ENCODE data around the gene IRX1.

The IRX1 gene

DNA sequence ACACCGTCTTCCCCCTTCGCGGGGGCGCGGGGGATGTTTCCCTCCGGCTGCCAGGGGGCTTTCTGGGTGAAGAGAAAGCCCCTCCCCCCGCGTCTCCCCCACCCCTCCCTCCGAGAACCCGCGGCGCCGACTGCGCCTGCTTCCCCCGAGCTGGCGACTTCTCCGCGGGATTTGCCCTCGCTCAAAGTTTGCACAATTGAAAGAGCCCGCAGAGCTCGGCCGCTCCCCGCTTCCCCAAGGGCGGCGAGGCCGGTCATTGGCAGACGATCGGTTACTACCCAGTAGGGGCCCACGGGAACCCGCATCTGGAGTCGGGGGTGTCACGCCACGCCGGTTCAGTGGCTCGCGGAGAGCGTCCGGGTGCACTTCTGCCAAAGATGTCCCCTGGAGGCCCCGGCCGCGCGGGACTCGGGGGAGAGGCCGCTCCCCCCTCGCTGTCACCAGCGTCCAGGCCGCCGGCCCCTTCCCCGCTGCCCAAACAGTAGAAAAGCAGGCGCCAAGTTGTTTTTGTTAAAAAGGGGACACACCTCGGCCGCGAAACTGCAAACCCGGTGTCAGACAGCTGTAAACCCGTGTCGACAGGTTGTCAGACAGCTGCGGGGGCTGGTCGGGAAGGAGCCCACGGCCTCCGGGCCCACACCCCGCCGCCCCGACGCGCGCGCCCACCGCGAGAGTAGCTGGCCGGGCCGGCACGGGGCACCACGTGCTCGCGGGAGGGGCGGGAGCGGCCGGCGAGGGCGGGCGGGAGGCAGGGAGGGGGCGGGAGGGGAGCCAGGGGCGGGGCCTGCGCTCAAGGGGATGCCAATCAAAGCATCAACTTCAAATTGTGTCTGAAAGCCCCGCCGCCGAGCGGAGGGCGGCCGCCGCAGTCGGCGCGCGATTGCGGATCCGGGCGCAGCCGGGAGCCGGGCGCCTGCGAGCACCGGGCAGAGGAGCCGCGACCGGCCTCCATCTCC lies at the start of gene IRX1:
TSS of gene IRX1 (plus strand) at position 827 of the 956 bp plus-strand sequence. CDS start 274 bp downstream, outside the sequence.
- in situ Hi-C loops (cut with MboI; ENCODE audit: low sequenced_read_pairs): no loop called here

DNA sequence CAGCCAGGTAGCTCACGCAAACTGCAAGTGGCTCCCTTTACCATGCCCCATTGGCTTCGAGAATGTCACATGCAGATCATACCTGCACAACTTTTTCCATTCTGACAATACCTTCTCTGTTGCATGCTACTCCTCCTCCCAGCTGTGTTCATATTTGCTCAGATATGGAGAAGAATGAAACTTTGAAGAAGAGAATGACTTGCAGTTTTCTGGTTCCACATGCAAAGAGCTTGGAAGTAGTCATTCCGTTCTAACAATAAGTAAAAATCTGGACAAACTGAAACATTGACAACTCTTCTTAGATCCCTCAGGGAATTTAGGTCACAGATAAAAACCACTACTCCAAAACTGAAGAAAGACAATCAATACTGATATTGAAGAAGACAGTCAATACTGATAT lies 49.6 kb upstream of the IRX1 start:
- in situ Hi-C loops (cut with MboI; ENCODE audit: low sequenced_read_pairs): no loop called here

DNA sequence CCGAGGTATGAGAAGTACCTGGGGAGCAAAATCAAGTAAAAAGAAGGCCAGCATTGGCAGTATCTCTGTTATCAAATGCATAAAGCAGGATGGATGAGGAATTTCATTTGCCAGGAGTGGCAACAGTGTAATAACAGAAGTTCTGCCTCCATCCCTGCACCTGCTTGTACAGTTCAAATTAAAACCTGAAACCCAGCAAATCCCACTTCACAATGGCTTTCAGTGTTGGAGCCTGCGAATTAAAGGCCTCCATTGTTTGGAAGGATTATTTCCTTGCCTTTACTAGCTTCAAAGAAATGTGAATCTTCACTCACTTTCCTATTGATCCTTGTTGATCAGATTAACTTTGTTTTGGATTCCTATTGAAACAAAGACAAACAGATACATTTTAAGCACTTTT lies 31.5 kb upstream of the IRX1 start:
- in situ Hi-C loops (cut with MboI; ENCODE audit: low sequenced_read_pairs): no loop called here

DNA sequence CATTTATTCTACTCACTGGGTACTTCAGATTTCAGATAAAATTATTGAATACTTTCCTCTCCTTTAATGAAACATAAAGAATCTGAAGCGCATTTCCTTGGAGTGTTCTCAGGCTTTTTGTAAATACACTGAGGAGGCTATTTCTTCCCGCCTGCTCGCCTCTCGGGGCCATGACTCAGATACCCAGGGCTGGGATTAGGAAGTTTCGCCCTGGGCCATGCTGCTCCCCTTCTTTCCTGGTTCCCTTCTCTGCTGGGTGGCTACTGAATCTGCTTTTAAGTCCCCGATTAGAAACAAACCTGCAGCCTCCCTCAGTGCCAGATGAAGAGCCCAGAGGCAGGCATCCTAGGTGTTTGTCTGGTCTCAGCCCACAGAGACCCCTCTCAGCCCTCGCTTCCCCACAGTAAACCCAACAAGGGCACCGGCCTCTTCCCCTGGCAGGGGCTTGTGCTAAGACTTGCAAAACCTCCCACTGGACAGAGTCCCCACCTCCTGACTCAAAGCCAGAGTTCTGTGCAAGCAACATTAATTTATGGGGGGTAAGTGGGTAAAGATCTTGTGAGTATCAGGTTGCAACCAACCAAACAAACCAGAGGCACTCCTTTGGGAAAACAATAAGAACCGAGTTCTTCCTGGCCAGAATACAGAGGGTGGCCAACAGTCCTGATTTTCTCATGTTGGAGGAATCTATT lies 30.7 kb upstream of the IRX1 start:
- in situ Hi-C loops (cut with MboI; ENCODE audit: low sequenced_read_pairs): no loop called here

DNA sequence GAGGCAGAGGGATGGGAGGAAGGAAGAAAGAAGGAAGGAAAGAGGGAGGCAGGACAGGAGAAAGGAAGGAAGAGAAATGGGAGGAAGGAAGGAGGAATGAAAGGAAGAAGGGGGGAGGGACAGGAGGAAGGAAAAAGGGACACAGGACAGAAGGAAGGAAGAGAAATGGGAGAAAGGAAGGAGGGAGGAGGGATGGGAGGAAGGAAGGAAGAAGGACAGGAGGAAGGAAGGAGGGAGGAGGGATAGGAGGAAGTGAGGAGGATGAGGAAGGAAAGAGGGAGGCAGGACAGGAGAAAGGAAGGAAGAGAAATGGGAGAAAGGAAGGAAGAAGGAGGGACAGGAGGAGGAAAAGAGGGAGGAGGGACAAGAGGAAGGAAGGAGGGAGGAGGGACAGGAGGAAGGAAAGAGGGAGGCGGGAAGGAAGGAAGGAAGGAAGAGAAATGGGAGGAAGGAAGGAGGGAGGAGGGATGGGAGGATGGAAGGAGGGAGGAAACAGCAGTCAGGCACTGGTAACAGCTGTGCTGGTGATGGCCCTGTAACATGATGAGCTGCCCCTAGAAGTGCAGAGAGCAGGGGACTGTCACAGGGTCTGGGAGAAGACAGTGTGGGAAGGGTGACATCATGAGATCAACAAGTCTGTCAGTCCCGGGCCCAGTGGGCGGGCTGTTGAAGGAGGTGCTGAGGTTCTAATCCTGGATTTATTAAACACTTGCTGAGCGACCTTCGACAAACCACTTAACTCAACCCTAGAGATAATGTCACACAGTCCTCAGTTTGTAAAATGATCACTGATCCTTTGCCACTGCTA lies 10.7 kb upstream of the IRX1 start:
- in situ Hi-C loops (cut with MboI; ENCODE audit: low sequenced_read_pairs): no loop called here

DNA sequence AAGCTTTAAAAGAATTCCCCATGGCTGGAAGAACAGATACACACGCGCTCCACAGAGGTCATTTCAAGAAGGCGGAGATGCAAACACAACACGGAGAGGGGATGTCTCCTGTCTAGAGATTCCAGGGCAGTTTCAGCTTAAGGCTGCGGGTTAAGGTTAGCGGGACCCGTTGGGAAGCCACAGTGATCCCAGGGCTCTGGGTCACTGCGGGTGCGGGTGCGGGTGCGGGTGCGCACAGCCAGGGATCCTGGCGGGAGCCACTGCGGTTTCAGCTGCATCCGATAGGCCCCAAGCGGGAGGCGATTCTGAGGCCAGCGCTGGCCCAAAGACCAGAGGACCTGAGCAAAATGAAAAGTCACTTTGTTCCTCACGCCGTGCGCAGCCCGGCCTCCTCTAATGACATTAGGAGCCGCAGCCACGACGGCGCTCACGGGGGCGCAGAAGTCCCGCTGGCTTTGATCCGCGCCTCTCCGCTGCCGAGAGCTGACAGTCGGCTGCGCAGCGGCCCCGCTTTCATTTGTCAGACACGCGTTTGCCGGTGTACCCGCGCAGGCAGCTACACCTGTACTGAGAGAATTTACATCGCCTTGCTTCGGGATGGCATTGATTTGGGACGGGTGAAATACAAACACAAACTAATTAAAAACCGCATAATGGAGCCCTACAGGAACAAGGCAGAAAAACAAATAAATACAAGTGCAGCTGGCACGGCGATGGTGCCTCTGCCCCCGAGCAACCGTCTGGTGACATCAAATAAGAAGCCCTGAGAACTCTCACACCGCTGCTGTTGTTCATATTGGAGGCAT lies 5.3 kb upstream of the IRX1 start:
- in situ Hi-C loops (cut with MboI; ENCODE audit: low sequenced_read_pairs): no loop called here

DNA sequence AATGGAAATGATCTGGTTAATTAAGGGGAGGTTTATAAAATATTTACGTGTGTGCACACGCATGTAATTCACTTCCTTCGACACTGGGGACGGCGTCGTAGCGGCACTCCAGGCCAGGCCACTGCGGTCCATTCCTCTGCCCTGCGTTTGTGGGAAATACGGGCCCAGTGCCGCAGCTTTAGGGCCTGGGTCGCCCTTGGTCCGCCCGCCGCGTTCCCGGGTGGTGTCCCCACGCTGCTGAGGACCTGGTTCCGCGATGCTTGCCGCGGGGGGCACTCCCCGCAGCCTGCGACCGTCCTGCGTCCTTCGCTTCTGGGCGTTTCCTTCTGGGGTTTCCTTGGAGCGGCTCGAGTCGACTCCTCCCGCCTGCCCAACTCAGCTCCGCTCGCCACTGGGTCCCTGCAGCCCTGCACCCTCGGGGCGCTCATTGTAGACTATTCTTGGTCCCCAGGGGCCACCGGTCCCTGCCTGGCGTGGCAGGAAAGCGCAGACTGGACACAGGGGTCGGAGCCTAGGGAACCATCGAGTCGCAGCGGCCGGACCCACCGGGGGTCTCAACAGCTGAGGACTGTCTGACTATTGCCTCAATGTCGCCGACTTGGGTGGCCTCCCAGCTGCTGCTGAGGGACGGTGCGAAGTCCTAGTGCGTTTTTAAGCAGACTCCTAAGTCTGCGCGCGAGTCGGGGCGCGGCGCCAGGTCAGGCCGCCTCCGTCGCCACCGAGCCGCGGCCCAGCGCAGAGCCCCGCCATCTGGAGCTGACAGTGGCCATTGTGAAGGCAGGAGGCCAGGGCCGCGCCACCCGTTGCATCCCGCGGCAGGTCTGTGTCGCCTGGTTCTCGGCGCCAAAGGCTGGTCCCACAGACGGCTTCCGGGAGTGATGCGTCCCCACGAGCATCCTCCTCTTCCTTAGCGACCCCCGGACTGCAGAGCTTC lies 4.4 kb upstream of the IRX1 start:
- in situ Hi-C loops (cut with MboI; ENCODE audit: low sequenced_read_pairs): no loop called here

DNA sequence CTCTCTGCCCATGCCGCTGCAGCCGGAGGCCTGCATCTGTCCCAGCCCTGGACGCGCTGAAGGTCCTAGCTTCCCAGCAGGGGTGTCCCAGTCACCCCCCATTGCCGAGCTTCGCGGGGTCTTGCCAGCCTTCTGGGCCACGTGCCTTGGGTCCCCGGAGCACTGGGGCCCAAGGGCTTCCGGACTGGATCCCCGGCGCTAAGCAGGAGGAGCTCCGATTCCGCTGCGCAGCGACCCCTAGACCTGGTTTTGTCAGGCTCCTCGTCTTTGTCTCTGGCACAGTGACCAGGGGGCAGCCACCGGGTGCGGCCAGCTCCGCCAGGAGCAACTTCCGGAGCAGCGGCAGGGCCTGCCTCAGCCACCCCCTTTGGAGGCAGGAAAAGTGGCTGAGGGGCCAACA lies 3.3 kb upstream of the IRX1 start:
- in situ Hi-C loops (cut with MboI; ENCODE audit: low sequenced_read_pairs): no loop called here

DNA sequence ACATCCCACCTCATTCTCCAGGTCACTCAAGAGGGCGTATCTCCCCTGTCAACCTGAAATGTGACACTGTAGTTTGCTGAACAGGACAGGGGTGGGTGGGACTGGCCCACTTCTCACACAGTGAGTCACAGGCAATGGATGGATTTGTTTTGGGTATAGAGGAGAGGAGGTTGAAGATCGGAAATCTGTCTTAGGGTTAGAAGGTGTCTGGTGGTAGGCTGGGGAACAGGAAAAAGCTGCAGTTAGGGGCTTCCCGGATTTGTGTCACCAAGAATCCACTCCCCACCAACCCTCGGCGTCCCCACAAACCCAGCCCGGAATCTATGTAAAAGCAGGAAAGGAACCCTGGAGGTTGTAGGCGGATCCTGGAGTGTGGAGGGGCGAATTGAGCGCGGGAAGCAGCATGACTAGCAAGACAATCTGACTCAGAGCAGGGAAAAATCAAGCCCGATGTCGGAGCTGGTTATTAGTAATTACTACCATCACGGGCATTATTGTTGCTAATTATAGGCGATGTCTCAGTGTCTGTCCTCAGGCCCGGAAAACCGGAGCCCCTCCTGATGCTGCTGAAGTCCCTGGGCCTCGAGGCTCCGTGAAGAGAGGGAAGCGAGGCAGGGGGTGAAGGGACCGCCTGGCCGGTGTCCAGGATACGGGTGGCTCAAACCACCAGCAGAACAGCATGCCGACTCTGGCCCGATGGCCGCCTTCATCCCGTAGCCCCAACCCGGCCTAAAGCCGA lies 1.7 kb upstream of the IRX1 start:
- in situ Hi-C loops (cut with MboI; ENCODE audit: low sequenced_read_pairs): no loop called here

DNA sequence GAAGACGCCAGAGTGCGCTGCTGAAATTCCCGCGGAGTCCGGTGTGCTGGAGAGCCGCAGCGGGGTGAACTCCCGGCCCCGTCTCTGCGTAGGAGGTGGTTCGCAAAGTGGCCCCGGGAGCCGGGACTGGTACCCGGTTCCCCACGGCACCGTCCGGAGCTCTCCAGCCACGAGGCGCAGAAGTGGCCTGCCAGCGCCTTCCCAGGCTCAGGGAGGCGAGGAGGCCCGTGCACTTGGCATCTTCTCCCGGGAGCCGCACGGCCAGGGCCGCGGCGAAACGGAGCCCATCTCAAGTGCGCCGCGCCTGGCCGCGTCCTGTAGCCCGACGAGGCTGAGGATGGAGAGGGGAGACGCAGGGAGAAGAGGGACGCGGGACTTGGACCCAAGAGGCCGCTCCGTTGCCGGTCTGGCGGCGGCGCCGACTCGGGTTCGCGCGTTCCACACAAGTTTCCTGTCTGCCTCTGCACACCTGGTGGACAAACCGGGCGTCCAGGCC lies 1.1 kb upstream of the IRX1 start:
- in situ Hi-C loops (cut with MboI; ENCODE audit: low sequenced_read_pairs): no loop called here

DNA sequence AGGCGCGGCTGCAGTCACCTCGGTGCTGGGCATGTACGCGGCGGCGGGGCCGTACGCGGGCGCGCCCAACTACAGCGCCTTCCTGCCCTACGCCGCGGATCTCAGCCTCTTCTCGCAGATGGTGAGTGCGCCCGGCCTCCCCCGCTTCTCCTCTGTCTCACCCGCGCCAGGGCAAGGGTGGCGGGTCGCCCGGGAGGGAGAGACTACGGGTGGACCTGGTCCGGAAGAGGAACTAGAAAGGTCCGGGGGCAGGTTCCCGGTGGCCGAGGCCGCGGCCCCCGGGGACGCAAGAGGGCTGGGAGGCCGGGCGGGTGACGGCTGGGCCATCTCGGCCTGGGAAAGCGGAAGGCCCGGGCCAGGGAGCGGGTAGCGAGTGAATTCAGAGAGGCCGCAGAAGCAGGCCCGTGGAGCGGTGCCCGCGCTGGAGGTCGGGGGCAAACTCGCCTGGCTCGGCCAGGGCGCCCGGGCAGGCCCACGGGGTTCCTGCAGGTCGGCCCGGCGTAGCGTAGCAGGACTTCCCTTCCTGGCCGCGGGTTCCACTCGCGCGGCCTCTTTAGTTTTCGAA lies 711 bp downstream of the IRX1 start:
- in situ Hi-C loops (cut with MboI; ENCODE audit: low sequenced_read_pairs): no loop called here

DNA sequence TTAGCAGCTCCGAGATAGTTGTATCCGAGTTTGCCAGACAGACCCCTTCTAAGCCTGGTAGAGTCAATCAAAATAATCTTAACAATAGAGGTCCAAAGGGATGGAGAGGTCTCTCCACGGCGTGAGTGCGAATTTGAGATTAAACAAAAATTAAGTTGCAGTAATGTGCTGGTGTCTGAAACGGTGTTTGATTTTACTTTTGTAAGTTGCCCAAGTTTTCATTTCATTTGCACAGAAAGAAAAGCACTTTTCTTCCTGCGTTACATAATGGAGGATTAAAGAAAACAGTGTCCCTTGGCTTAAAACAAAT lies 1.2 kb downstream of the IRX1 start:
- in situ Hi-C loops (cut with MboI; ENCODE audit: low sequenced_read_pairs): no loop called here

DNA sequence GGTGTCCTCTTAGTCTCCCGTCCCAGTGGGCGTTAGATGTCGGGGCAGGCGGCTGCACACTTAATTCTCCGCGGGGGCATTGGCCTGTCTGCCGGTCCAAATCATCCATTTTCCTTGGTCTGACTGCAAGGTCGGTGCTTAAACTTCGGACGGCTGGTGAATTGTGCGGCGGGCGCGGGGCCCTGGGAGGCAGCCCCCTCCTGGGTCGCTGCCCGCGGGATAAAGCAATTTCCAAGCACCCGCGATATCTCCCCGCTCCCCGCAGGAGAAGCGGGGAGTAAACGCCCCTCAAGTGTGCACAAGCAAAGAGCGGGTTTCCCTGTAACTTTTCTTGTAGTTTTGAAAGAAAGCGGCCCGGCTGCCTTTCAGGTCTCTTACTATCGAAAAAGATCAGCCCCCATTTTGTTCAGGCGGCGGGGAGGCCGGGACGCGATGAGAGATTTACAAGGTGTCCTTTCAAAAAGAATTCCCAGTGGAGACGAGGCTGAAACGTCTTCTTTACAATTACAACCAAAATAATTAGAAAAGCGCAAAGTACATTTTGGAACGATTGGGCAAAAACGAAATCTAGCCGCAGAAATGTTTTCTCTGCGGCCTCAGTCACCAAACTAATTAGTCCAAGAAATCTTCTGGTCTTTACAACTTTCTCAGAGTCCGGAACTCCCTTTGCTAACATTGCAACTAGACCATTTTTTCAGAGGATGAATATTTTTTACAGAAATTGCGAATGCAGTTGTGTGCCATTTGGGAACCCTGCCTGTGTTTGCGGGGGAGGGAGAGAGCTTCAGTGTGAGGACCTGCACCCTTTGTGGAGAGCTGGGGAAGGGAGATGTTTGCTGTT lies 1.8 kb downstream of the IRX1 start:
- in situ Hi-C loops (cut with MboI; ENCODE audit: low sequenced_read_pairs): no loop called here

DNA sequence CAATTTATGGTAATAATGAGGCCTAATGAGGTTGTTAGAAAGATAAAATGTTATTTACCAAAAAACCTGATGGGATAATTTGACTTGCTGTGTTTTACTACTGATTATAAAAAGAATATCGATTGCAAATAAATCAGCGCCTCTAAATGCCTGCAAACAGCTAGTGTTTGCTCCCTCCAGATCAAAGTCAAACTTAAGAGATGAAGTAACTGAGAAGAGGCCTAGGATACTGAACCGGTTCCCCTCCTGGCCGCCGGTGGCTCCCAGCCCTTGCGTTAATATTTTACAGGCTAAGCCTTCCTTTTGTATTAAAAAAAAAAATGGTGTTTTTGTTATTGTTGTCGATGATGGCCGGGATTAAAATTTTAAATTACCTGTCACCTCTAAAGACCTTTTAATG lies 2.6 kb downstream of the IRX1 start:
- in situ Hi-C loops (cut with MboI; ENCODE audit: low sequenced_read_pairs): no loop called here

DNA sequence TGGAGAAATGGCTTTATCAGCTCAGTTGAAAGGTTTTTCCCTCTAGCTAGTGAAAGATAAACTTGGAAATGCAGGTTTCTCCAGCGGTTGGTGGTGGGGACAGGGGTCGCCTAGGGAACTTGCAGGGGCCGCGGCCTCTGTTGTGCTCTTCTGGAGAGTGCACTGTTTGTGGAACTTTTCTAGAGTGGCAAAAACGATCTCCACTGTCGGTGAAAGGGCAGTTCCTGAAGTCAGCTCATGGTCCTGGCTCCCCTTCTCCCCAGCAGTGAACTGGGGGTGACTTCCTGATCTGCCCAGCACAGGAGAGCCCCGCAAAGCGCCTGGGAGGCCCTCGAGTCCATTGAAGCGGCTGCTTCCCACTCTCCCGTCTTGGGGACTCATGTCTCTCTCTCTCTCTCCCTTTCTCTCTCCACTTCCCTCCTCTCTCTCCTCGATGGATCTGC lies 3.2 kb downstream of the IRX1 start:
- in situ Hi-C loops (cut with MboI; ENCODE audit: low sequenced_read_pairs): no loop called here

DNA sequence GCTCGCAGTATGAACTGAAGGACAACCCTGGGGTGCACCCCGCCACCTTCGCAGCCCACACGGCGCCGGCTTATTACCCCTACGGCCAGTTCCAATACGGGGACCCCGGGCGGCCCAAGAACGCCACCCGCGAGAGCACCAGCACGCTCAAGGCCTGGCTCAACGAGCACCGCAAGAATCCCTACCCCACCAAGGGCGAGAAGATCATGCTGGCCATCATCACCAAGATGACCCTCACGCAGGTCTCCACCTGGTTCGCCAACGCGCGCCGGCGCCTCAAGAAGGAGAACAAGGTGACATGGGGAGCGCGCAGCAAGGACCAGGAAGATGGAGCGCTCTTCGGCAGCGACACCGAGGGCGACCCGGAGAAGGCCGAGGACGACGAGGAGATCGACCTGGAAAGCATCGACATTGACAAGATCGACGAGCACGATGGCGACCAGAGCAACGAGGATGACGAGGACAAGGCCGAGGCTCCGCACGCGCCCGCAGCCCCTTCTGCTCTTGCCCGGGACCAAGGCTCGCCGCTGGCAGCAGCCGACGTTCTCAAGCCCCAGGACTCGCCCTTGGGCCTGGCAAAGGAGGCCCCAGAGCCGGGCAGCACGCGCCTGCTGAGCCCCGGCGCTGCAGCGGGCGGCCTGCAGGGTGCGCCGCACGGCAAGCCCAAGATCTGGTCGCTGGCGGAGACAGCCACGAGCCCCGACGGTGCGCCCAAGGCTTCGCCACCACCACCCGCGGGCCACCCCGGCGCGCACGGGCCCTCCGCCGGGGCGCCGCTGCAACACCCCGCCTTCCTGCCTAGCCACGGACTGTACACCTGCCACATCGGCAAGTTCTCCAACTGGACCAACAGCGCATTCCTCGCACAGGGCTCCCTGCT lies 3.8 kb downstream of the IRX1 start:
- in situ Hi-C loops (cut with MboI; ENCODE audit: low sequenced_read_pairs): no loop called here
